WTC11 (cell line): ENCODE results near the gene MFSD1. TPM values are rescaled to one million over a fixed set of nuclear protein-coding genes. Genes with fewer than 3 reads are reported as not detected.

Experiments used
- ATAC-seq: fragments of 200-7000 bp; cut with Tn5 transposase; 2 replicates; pipeline ENCODE4 v1.10.0; 2021; ENCODE audit warnings: mild to moderate bottlenecking, moderate library complexity
- CTCF ChIA-PET: fragments of 300-600 bp; sonication (Branson Sonifier 250); formaldehyde crosslinking; loops from one replicate; lab custom pipeline; 2021; ENCODE audit warnings: antibody characterized with exemption; lab: Charles Lee
- POLR2A ChIA-PET: fragments of 350-600 bp; sonication (Branson Sonifier 250); formaldehyde crosslinking; loops from one replicate; lab custom pipeline; 2021; ENCODE audit warnings: antibody characterized with exemption; lab: Charles Lee
- DNase-seq: peaks from one replicate; pipeline ENCODE4 v3.0.0; 2021; ENCODE audit warnings: low spot score
- H3K27ac Mint-ChIP-seq: 2 replicates; pipeline ENCODE4 v1.8.0; 2021; ENCODE audit warnings: mixed read lengths
- H3K27me3 Mint-ChIP-seq: 2 replicates; pipeline ENCODE4 v1.8.0; 2021; ENCODE audit warnings: low read depth, mild to moderate bottlenecking, moderate library complexity, mixed read lengths
- H3K36me3 Mint-ChIP-seq: 2 replicates; pipeline ENCODE4 v1.8.0; 2021; ENCODE audit warnings: mixed read lengths
- H3K4me1 Mint-ChIP-seq: 2 replicates; pipeline ENCODE4 v1.8.0; 2022; ENCODE audit warnings: mixed read lengths
- H3K4me3 Mint-ChIP-seq: 2 replicates; pipeline ENCODE4 v1.8.0; 2021; ENCODE audit warnings: mild to moderate bottlenecking, moderate library complexity, mixed read lengths
- H3K9me3 Mint-ChIP-seq: 2 replicates; pipeline ENCODE4 v1.8.0; 2021; ENCODE audit warnings: mixed read lengths
- ATF1 ChIP-seq: sonication (generic); formaldehyde crosslinking; IDR thresholded peaks from 2 replicates; pipeline ENCODE4 v1.8.1; 2023; ENCODE audit warnings: mild to moderate bottlenecking, moderate library complexity, missing genetic modification reagents
- CREB1 ChIP-seq: sonication (generic); formaldehyde crosslinking; IDR thresholded peaks from 2 replicates; pipeline ENCODE4 v1.8.0; 2023; ENCODE audit warnings: mild to moderate bottlenecking, missing genetic modification reagents
- FOXJ3 ChIP-seq: sonication (generic); formaldehyde crosslinking; IDR thresholded peaks from 2 replicates; pipeline ENCODE4 v1.9.0; 2021; ENCODE audit warnings: missing genetic modification reagents, mild to moderate bottlenecking, borderline replicate concordance
- GABPB1 ChIP-seq: sonication (generic); formaldehyde crosslinking; IDR thresholded peaks from 2 replicates; pipeline ENCODE4 v1.8.1; 2023; ENCODE audit warnings: mild to moderate bottlenecking, missing genetic modification reagents
- GRHL2 ChIP-seq: fragments of 250-450 bp; sonication (Bioruptor Pico); IDR thresholded peaks from 2 replicates; pipeline ENCODE4 v1.8.0; 2022; ENCODE audit warnings: mild to moderate bottlenecking, moderate library complexity; ENCODE audit not compliant: insufficient replicate concordance, severe bottlenecking
- NFE2L1 ChIP-seq: sonication (generic); formaldehyde crosslinking; IDR thresholded peaks from 2 replicates; pipeline ENCODE4 v1.8.1; 2023; ENCODE audit warnings: missing genetic modification reagents
- NR1H2 ChIP-seq: sonication (generic); formaldehyde crosslinking; IDR thresholded peaks from 2 replicates; pipeline ENCODE4 v1.9.0; 2021; ENCODE audit warnings: mild to moderate bottlenecking, moderate library complexity, missing genetic modification reagents
- NR2C2 ChIP-seq: sonication (generic); formaldehyde crosslinking; IDR thresholded peaks from 2 replicates; pipeline ENCODE4 v1.8.0; 2022; ENCODE audit warnings: mild to moderate bottlenecking, missing genetic modification reagents
- SOX15 ChIP-seq: fragments of 250-450 bp; sonication (Bioruptor Pico); IDR thresholded peaks from 2 replicates; pipeline ENCODE4 v1.9.0; 2021; ENCODE audit warnings: mild to moderate bottlenecking
- TCF7 ChIP-seq: sonication (generic); formaldehyde crosslinking; IDR thresholded peaks from 2 replicates; pipeline ENCODE4 v1.8.0; 2022; ENCODE audit warnings: mild to moderate bottlenecking, low read depth, missing genetic modification reagents, moderate library complexity
- TEAD4 ChIP-seq: sonication (generic); formaldehyde crosslinking; IDR thresholded peaks from 2 replicates; pipeline ENCODE4 v1.8.0; 2022; ENCODE audit warnings: mild to moderate bottlenecking, missing genetic modification reagents
- ZBTB21 ChIP-seq: sonication (generic); formaldehyde crosslinking; IDR thresholded peaks from 2 replicates; pipeline ENCODE4 v1.8.1; 2023; ENCODE audit warnings: mild to moderate bottlenecking, missing genetic modification reagents, borderline replicate concordance
- ZNF232 ChIP-seq: sonication (generic); formaldehyde crosslinking; IDR thresholded peaks from 2 replicates; pipeline ENCODE4 v1.8.0; 2022; ENCODE audit warnings: mild to moderate bottlenecking, missing genetic modification reagents
- ZNF263 ChIP-seq: sonication (generic); formaldehyde crosslinking; IDR thresholded peaks from 2 replicates; pipeline ENCODE4 v1.8.1; 2022; ENCODE audit warnings: low read depth, mild to moderate bottlenecking, moderate library complexity, missing genetic modification reagents
- ZNF317 ChIP-seq: sonication (generic); formaldehyde crosslinking; IDR thresholded peaks from 2 replicates; pipeline ENCODE4 v1.8.1; 2023; ENCODE audit warnings: low read depth, mild to moderate bottlenecking, moderate library complexity, missing genetic modification reagents, borderline replicate concordance
- ZNF416 ChIP-seq: fragments of 250-450 bp; sonication (Bioruptor Pico); IDR thresholded peaks from 2 replicates; pipeline ENCODE4 v1.9.0; 2021; ENCODE audit warnings: mild to moderate bottlenecking, inconsistent platforms
- total RNA-seq: library from RNA; stranded (reverse); gene quantifications from 3 replicates; pipeline ENCODE4 v1.2.3, GENCODE V29; 2021
- TF ChIP-seq, protein P1 (sequence below): sonication (generic); formaldehyde crosslinking; conservative IDR thresholded peaks from 2 replicates; pipeline ENCODE4 v1.8.1; 2022; ENCODE audit warnings: mild to moderate bottlenecking, missing genetic modification reagents
- TF ChIP-seq, protein P2 (sequence below): sonication (generic); formaldehyde crosslinking; IDR thresholded peaks from 2 replicates; pipeline ENCODE4 v1.8.1; 2022; ENCODE audit warnings: missing genetic modification reagents, borderline replicate concordance
- TF ChIP-seq, protein P3 (sequence below): sonication (generic); formaldehyde crosslinking; IDR thresholded peaks from 2 replicates; pipeline ENCODE4 v1.8.0; 2023; ENCODE audit warnings: missing genetic modification reagents
- TF ChIP-seq, protein P4 (sequence below): sonication (generic); formaldehyde crosslinking; IDR thresholded peaks from 2 replicates; pipeline ENCODE4 v1.8.0; 2022; ENCODE audit warnings: mild to moderate bottlenecking, missing genetic modification reagents
- TF ChIP-seq, protein P5 (sequence below): fragments of 250-450 bp; sonication (Bioruptor Pico); conservative IDR thresholded peaks from 2 replicates; pipeline ENCODE4 v1.9.0; 2021; ENCODE audit warnings: mild to moderate bottlenecking
- TF ChIP-seq, protein P6 (sequence below): fragments of 250-450 bp; sonication (Bioruptor Pico); IDR thresholded peaks from 2 replicates; pipeline ENCODE4 v2.1.2; 2022; ENCODE audit warnings: mild to moderate bottlenecking, moderate library complexity

The MFSD1 gene
- total RNA-seq, 1 experiment from 2014 or later: 8.2 TPM

DNA sequence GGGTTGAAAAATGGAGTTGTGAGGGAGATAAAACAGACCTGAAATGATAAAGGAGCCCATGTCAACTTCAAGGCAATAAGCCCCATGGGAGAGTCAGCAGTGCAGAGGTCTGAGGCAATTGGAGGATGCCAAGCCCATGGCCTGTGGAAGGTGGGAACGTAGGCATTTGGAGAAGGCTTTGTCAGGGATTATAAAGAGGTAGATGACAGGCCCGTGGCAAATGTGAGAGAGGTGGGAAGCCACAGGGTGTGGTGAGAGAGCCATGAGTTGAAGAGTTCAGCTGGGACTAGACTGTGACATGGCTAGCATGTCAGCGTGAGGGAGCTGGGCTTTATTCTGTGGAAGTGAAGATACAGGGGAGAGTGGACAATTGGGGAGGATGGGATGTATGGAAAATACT, 35.4 kb downstream of the MFSD1 start (continued):
- TF ChIP-seq ZNF317 (CRISPR knock-in tag) (no peak), ZNF232 (CRISPR knock-in tag) (no peak)
- TF ChIP-seq, protein P1, sequence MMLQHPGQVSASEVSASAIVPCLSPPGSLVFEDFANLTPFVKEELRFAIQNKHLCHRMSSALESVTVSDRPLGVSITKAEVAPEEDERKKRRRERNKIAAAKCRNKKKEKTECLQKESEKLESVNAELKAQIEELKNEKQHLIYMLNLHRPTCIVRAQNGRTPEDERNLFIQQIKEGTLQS: no peak

DNA sequence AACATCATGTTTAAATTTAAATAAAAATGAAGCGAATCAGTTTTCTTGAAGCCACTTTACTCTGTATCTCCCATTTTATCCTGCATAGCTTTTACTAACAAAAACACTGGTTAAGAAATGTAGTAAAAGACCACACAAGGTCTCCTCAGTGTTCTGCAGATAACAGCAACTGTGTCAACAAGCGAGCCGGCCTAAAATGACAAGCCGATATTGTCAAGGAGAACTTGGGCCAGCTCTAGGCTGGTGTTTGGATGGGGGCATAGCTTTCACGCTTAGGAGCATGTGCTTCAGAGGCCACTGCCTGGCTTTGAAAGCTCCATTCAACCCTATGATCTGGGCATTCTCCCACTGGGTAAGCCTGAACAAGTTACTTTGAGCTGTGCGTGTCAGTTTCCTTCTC, 38.1 kb downstream of the MFSD1 start:
- TF ChIP-seq, protein P2, sequence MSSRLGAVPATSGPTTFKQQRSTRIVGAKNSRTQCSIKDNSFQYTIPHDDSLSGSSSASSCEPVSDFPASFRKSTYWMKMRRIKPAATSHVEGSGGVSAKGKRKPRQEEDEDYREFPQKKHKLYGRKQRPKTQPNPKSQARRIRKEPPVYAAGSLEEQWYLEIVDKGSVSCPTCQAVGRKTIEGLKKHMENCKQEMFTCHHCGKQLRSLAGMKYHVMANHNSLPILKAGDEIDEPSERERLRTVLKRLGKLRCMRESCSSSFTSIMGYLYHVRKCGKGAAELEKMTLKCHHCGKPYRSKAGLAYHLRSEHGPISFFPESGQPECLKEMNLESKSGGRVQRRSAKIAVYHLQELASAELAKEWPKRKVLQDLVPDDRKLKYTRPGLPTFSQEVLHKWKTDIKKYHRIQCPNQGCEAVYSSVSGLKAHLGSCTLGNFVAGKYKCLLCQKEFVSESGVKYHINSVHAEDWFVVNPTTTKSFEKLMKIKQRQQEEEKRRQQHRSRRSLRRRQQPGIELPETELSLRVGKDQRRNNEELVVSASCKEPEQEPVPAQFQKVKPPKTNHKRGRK (CRISPR knock-in tag): no peak
- TF ChIP-seq GABPB1 (CRISPR knock-in tag) (no peak), SOX15 (CRISPR knock-in tag) (no peak), TEAD4 (CRISPR knock-in tag) (no peak), CREB1 (CRISPR knock-in tag) (no peak), GRHL2 (CRISPR knock-in tag) (no peak), ZNF416 (CRISPR knock-in tag) (no peak), NR1H2 (no peak), ZNF263 (CRISPR knock-in tag) (no peak), FOXJ3 (no peak), NFE2L1 (CRISPR knock-in tag) (no peak), NR2C2 (CRISPR knock-in tag) (no peak), ATF1 (CRISPR knock-in tag) (no peak), ZNF232 (CRISPR knock-in tag) (no peak), ZBTB21 (CRISPR knock-in tag) (no peak), TCF7 (CRISPR knock-in tag) (no peak)
- TF ChIP-seq, protein P3, sequence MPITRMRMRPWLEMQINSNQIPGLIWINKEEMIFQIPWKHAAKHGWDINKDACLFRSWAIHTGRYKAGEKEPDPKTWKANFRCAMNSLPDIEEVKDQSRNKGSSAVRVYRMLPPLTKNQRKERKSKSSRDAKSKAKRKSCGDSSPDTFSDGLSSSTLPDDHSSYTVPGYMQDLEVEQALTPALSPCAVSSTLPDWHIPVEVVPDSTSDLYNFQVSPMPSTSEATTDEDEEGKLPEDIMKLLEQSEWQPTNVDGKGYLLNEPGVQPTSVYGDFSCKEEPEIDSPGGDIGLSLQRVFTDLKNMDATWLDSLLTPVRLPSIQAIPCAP (CRISPR knock-in tag): no peak
- TF ChIP-seq, protein P4, sequence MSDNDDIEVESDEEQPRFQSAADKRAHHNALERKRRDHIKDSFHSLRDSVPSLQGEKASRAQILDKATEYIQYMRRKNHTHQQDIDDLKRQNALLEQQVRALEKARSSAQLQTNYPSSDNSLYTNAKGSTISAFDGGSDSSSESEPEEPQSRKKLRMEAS (CRISPR knock-in tag): no peak
- TF ChIP-seq, protein P5, sequence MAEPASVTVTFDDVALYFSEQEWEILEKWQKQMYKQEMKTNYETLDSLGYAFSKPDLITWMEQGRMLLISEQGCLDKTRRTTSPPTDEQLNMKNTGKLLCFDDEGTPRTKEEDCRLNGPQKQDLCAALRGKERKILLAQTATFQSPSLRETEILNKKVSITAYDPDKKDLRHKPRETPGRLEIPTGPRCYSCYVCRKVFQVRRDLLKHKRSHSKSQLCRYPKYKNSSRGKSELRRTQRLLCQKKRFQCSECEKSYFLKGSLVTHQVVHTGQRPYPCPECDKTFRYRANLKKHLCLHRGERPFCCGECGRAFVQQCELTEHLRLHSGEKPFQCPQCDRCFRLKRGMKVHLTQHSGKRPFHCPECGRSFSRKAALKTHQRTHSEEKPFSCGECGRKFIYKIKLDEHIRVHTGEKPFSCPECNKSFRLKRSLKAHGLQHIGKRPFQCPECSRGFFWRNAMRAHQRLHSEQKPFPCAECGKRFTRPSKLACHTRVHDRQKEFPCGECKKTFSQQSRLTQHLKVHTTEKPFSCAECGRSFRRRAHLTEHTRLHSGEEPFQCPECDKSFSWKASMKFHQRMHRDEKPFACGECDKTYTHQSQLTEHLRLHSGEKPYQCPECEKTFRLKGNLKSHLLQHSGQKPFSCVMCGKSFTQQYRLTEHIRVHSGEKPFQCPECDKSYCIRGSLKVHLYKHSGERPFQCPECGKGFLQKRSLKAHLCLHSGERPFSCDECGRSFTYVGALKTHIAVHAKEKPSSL (CRISPR knock-in tag): no peak
- TF ChIP-seq, protein P6, sequence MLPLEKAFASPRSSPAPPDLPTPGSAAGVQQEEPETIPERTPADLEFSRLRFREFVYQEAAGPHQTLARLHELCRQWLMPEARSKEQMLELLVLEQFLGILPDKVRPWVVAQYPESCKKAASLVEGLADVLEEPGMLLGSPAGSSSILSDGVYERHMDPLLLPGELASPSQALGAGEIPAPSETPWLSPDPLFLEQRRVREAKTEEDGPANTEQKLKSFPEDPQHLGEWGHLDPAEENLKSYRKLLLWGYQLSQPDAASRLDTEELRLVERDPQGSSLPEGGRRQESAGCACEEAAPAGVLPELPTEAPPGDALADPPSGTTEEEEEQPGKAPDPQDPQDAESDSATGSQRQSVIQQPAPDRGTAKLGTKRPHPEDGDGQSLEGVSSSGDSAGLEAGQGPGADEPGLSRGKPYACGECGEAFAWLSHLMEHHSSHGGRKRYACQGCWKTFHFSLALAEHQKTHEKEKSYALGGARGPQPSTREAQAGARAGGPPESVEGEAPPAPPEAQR (CRISPR knock-in tag): no peak
- Mint-ChIP-seq H3K27ac (no peak overlapping the region), H3K9me3 (no peaks in the 10 kb centered on the region), H3K36me3 (no peaks in the 10 kb centered on the region), H3K4me3 (no peak overlapping the region), H3K4me1 (no peaks in the 10 kb centered on the region), H3K27me3 (no peaks in the 10 kb centered on the region)
- ATAC-seq: no peak
- no peak for DNase-seq
- ChIA-PET POLR2A (no interaction called here), CTCF (no interaction called here)
